ENCODE data around the gene PLPPR1. TPM values are rescaled to one million over a fixed set of nuclear protein-coding genes. Genes with fewer than 3 reads are reported as not detected.
A peak's percentile ranks its signal among the peaks of the same experiment; 100 is the strongest.

Gene PLPPR1
- total RNA-seq, 1 donor: not detected

GRCh38 chr9:101311758-101312420, 283.4 kb downstream of the PLPPR1 start:
- peak; percentile 88 for DNase-seq (ENCODE audit: low read depth)
- no peak overlapping the region for H3K4me3 ChIP-seq (ENCODE audit: low read depth, low read length)
- TF ChIP-seq, protein P1, sequence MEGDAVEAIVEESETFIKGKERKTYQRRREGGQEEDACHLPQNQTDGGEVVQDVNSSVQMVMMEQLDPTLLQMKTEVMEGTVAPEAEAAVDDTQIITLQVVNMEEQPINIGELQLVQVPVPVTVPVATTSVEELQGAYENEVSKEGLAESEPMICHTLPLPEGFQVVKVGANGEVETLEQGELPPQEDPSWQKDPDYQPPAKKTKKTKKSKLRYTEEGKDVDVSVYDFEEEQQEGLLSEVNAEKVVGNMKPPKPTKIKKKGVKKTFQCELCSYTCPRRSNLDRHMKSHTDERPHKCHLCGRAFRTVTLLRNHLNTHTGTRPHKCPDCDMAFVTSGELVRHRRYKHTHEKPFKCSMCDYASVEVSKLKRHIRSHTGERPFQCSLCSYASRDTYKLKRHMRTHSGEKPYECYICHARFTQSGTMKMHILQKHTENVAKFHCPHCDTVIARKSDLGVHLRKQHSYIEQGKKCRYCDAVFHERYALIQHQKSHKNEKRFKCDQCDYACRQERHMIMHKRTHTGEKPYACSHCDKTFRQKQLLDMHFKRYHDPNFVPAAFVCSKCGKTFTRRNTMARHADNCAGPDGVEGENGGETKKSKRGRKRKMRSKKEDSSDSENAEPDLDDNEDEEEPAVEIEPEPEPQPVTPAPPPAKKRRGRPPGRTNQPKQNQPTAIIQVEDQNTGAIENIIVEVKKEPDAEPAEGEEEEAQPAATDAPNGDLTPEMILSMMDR (IDR thresholded peaks at IDR 0.05; ENCODE audit: insufficient read depth, low read length): peak; percentile 61

DNA sequence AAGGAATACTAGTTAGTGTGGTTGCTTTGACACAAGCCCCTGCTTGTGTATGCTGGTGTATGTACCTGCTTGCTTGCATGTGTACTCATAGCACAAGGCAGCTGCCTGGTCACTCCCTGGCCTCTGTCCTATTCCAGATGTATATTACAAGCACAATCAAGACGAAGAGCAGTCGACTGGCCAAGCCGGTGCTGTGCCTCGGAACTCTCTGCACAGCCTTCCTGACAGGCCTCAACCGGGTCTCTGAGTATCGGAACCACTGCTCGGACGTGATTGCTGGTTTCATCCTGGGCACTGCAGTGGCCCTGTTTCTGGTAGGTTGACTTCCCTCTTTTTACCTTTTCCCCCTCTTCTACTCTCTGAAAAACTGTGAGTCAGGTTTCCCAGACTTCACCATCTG, 284.1 kb downstream of the PLPPR1 start:
- TF ChIP-seq, protein P1 (IDR thresholded peaks at IDR 0.05; ENCODE audit: insufficient read depth, low read length): no peak
- DNase-seq (ENCODE audit: low read depth): no peak
- no peak overlapping the region for H3K4me3 ChIP-seq (ENCODE audit: low read depth, low read length)

GRCh38 chr9:101315112-101315450, 286.6 kb downstream of the PLPPR1 start:
- DNase-seq (ENCODE audit: low read depth): no peak
- no peak overlapping the region for H3K4me3 ChIP-seq (ENCODE audit: low read depth, low read length)
- TF ChIP-seq, protein P1 (IDR thresholded peaks at IDR 0.05; ENCODE audit: insufficient read depth, low read length): no peak

DNA sequence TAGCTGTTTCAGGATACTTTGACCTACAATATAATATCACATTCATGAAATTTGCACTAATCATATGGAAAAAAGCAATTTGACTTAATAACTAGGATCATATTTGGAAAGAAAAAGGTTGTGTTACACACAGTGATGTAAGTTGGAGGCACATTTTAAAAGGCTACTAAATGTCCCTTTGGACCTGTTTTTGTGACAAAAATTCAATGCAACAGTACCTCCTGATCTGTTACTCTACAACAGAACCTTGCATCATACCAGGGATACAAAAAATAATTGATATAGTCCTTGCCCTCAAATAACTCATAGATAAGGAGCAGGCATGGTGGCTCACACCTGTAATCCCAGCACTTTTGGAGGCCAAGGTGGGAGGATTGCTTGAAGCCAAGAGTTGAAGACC, 289.2 kb downstream of the PLPPR1 start:
- no peak overlapping the region for H3K4me3 ChIP-seq (ENCODE audit: low read depth, low read length)
- DNase-seq (ENCODE audit: low read depth): no peak
- TF ChIP-seq, protein P1 (IDR thresholded peaks at IDR 0.05; ENCODE audit: insufficient read depth, low read length): no peak

DNA sequence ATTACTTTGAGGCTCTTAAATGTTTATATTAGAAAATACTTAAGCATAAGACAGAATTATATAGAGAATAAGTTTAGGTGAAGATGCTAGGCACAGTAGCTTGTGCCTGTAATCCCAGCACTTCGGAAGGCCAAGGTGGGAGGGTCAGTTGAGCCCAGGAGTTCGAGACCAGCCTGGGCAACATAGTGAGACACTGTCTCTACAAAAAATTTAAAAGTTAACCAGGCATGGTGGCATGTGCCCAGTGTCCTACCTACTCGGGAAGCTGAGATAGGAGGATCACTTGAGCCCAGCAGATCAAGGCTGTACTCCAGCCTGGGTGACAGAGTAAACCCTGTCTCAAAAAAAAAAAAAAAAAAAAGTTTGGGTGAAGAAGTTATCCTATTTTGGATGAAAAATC, 294.6 kb downstream of the PLPPR1 start:
- TF ChIP-seq, protein P1 (IDR thresholded peaks at IDR 0.05; ENCODE audit: insufficient read depth, low read length): no peak
- H3K4me3 ChIP-seq (ENCODE audit: low read depth, low read length): no peak overlapping the region
- no peak for DNase-seq (ENCODE audit: low read depth)

GRCh38 chr9:101324245-101324804, 295.8 kb downstream of the PLPPR1 start:
- TF ChIP-seq, protein P1 (IDR thresholded peaks at IDR 0.05; ENCODE audit: insufficient read depth, low read length): no peak
- DNase-seq (ENCODE audit: low read depth): no peak
- H3K4me3 ChIP-seq (ENCODE audit: low read depth, low read length): no peak overlapping the region

DNA sequence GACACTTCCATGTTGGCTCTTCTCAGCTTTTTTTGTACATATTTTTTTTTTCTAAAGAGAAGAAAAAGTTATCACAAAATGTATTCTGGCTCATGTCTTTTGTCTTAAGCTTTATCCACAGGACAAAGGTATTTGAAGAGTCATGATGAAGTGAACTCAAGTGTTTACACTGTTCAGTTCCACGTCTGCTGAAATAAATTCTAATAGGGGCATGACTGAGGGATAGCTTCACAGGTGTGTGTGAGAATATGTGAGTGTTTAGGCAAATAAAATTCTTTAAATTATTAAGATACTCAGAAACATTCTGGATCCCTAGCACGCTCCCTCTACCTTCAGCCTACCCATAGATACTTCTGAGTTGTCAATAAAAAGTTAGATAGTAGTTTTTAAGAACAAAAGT, 296.5 kb downstream of the PLPPR1 start:
- no peak for DNase-seq (ENCODE audit: low read depth)
- TF ChIP-seq, protein P1 (IDR thresholded peaks at IDR 0.05; ENCODE audit: insufficient read depth, low read length): no peak

More for the DNA sequence above, 296.5 kb downstream of the PLPPR1 start:
- no peak overlapping the region for H3K4me3 ChIP-seq (ENCODE audit: low read depth, low read length)
